HG02763 (cell line): ENCODE data around the gene KRT4.

Experiments
- ATAC-seq: cut with Tn5 transposase; IDR thresholded peaks from one replicate; pipeline ENCODE4 v1.9.1; 2021; ENCODE audit warnings: mild to moderate bottlenecking, moderate library complexity; ENCODE audit not compliant: unreplicated experiment

The KRT4 gene

GRCh38 chr12:52757449-52758176 lies 56.3 kb downstream of the KRT4 start:
- no peak for ATAC-seq
